ENCODE results near the gene DGCR8. TPM values are rescaled to one million over a fixed set of nuclear protein-coding genes. Genes with fewer than 3 reads are reported as not detected.

Gene DGCR8
- total RNA-seq, 5 donors from 2014 or later (not counting 1 experiment from before 2014, with no cell fraction given): 38.4 to 48.1 (median 45.1) TPM

DNA sequence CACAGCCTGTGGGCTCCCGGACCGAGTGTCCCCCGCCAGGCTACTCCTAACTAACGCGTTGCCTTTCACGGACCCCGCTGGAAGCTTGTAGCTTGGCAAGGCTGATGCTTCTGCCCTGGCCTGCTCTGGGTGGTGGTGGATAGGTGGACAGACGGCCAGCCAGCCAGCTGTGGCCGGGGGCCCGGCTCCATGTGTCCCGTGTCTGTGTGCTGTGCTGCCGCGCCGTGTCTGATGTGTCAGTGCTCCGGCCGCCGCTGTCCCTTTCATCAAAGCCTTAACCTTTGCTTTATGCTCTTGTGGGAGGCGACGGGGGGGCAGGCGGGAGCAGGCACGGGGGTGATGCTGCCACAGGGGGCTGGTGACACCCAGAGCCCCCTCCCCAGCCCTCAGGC, 65.8 kb downstream of the DGCR8 start:
- H3K9me3 ChIP-seq: no peaks in the 10 kb centered on the region
- H3K27ac ChIP-seq (ENCODE audit: low read length): no peak overlapping the region
- H3K27me3 Mint-ChIP-seq: no peaks in the 10 kb centered on the region
- no peak overlapping the region for H3K4me3 ChIP-seq (ENCODE audit: control insufficient read depth in 1 of 2, extremely low read depth in 1 of 2, low read length in 1 of 2)
- WGBS (ENCODE audit: insufficient coverage): 95% methylated on average over 11 of the region's 21 CpGs
- H3K4me1 ChIP-seq (ENCODE audit: control insufficient read depth in 1 of 2, extremely low read depth in 1 of 2, insufficient read depth in 2 of 2, low read length in 2 of 2): no peaks in the 10 kb centered on the region
- H3K9me3 Mint-ChIP-seq: no peaks in the 10 kb centered on the region
- DNase-seq: no peak
- no peak overlapping the region for H3K27ac Mint-ChIP-seq
- ChIA-PET CTCF (no interaction called here), POLR2A (no interaction called here)
- no peaks in the 10 kb centered on the region for H3K4me1 Mint-ChIP-seq
- peaks cover 5 to 8% of the 10 kb centered on the region in 2 donors for H3K36me3 ChIP-seq (ENCODE audit: control insufficient read depth in 2 of 2, extremely low read depth in 1 of 2, insufficient read depth in 1 of 2, low read length in 1 of 2)
- ATAC-seq (replicated peaks in 1 of 4): no peak
- no peaks in the 10 kb centered on the region for H3K27me3 ChIP-seq (replicated peaks in 1 of 2; ENCODE audit: control insufficient read depth in 2 of 2, extremely low read depth in 1 of 2, insufficient read depth in 2 of 2, low read length in 1 of 2)
- peaks cover 2% of the 10 kb centered on the region for H3K36me3 Mint-ChIP-seq
- H3K4me3 Mint-ChIP-seq: no peak overlapping the region

DNA sequence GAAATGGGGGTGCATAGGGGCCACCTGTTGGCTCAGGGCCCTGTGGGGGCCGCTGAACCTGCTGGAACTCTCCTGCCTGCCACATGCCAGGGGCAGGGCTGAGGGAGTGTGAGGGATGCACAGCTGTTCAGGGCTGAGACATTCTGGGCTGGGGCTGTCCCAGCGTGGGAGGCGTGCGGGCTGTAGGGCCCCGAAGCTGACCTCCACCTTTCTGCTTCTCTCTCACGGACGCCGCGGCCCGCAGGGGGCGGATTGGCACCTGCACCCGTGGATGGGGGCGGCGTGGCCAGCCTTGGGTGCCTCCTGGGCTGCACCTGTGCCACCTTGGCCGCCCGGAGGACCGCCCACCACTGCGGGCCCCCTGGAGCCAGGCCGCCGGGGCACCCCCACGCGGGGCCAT, 66.7 kb downstream of the DGCR8 start:
- H3K27me3 ChIP-seq (replicated peaks in 1 of 2; ENCODE audit: control insufficient read depth in 2 of 2, extremely low read depth in 1 of 2, insufficient read depth in 2 of 2, low read length in 1 of 2): no peaks in the 10 kb centered on the region
- Mint-ChIP-seq H3K27me3 (no peaks in the 10 kb centered on the region), H3K4me1 (no peaks in the 10 kb centered on the region), H3K9me3 (no peaks in the 10 kb centered on the region), H3K27ac (no peak overlapping the region), H3K36me3 (peaks cover 2% of the 10 kb centered on the region), H3K4me3 (no peak overlapping the region)
- H3K27ac ChIP-seq (ENCODE audit: low read length): no peak overlapping the region
- ATAC-seq (replicated peaks in 1 of 4) (no peak), DNase-seq (no peak)
- 60% methylated on average over 22 of the region's 22 CpGs for WGBS (ENCODE audit: insufficient coverage)
- peaks cover 3 to 4% of the 10 kb centered on the region in 2 donors for H3K36me3 ChIP-seq (ENCODE audit: control insufficient read depth in 2 of 2, extremely low read depth in 1 of 2, insufficient read depth in 1 of 2, low read length in 1 of 2)
- H3K9me3 ChIP-seq: no peaks in the 10 kb centered on the region
- CTCF ChIA-PET: no interaction called here
- no peaks in the 10 kb centered on the region for H3K4me1 ChIP-seq (ENCODE audit: control insufficient read depth in 1 of 2, extremely low read depth in 1 of 2, insufficient read depth in 2 of 2, low read length in 2 of 2)
- H3K4me3 ChIP-seq (ENCODE audit: control insufficient read depth in 1 of 2, extremely low read depth in 1 of 2, low read length in 1 of 2): no peak overlapping the region
- POLR2A ChIA-PET: no interaction called here

- no peak overlapping the region for H3K4me3 Mint-ChIP-seq
- Histone ChIP-seq H3K36me3 (ENCODE audit: control insufficient read depth in 2 of 2, extremely low read depth in 1 of 2, insufficient read depth in 1 of 2, low read length in 1 of 2) (peaks cover 2% of the 10 kb centered on the region in 2 donors), H3K4me3 (ENCODE audit: control insufficient read depth in 1 of 2, extremely low read depth in 1 of 2, low read length in 1 of 2) (no peak overlapping the region), H3K4me1 (ENCODE audit: control insufficient read depth in 1 of 2, extremely low read depth in 1 of 2, insufficient read depth in 2 of 2, low read length in 2 of 2) (no peaks in the 10 kb centered on the region), H3K27ac (ENCODE audit: low read length) (no peak overlapping the region), H3K9me3 (no peaks in the 10 kb centered on the region), H3K27me3 (replicated peaks in 1 of 2; ENCODE audit: control insufficient read depth in 2 of 2, extremely low read depth in 1 of 2, insufficient read depth in 2 of 2, low read length in 1 of 2) (no peaks in the 10 kb centered on the region)
- ChIA-PET POLR2A (no interaction called here), CTCF (no interaction called here)
- H3K27ac Mint-ChIP-seq: no peak overlapping the region
- peaks cover 2% of the 10 kb centered on the region for H3K36me3 Mint-ChIP-seq
- no peaks in the 10 kb centered on the region for H3K4me1 Mint-ChIP-seq
- DNase-seq (no peak), ATAC-seq (replicated peaks in 1 of 4) (no peak)
- H3K27me3 Mint-ChIP-seq: no peaks in the 10 kb centered on the region
- H3K9me3 Mint-ChIP-seq: no peaks in the 10 kb centered on the region
- WGBS (ENCODE audit: insufficient coverage): 82% methylated on average over 9 of the region's 14 CpGs
These were observed 67.4 kb downstream of the DGCR8 start for GRCh38 chr22:20147237-20147988.

DNA sequence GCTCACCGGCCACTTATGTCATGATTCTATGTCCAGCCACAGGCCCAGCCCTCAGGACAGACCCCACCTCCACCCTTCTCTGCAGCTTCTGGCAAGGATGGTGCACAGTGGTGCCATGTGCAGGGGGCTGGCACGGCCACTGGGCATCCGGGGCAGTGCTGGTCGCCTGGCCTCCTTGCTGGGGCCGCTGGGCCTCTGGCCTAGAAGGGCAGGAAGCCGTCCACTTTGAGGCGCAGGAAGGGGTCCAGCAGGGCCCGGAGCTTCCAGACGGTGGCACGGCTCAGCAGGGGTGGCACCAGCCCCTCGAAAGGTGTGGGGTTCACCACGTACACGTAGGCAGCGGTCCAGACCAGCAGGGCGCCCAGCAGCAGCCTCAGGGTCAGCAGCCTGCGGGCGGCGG, 68.4 kb downstream of the DGCR8 start:
- peaks cover 0 to 2% of the 10 kb centered on the region in 2 donors for H3K36me3 ChIP-seq (ENCODE audit: control insufficient read depth in 2 of 2, extremely low read depth in 1 of 2, insufficient read depth in 1 of 2, low read length in 1 of 2)
- no peaks in the 10 kb centered on the region for H3K4me1 ChIP-seq (ENCODE audit: control insufficient read depth in 1 of 2, extremely low read depth in 1 of 2, insufficient read depth in 2 of 2, low read length in 2 of 2)
- Mint-ChIP-seq H3K9me3 (no peaks in the 10 kb centered on the region), H3K4me1 (no peaks in the 10 kb centered on the region), H3K4me3 (no peak overlapping the region), H3K27ac (no peak overlapping the region), H3K27me3 (no peaks in the 10 kb centered on the region), H3K36me3 (peaks cover 2% of the 10 kb centered on the region)
- no peaks in the 10 kb centered on the region for H3K27me3 ChIP-seq (replicated peaks in 1 of 2; ENCODE audit: control insufficient read depth in 2 of 2, extremely low read depth in 1 of 2, insufficient read depth in 2 of 2, low read length in 1 of 2)
- H3K4me3 ChIP-seq (ENCODE audit: control insufficient read depth in 1 of 2, extremely low read depth in 1 of 2, low read length in 1 of 2): no peak overlapping the region
- H3K27ac ChIP-seq (ENCODE audit: low read length): no peak overlapping the region
- ATAC-seq (replicated peaks in 1 of 4) (no peak), DNase-seq (no peak)
- ChIA-PET POLR2A (no interaction called here), CTCF (no interaction called here)
- WGBS (ENCODE audit: insufficient coverage): 81% methylated on average over 15 of the region's 18 CpGs
- H3K9me3 ChIP-seq: no peaks in the 10 kb centered on the region

- Mint-ChIP-seq H3K27ac (no peak overlapping the region), H3K4me1 (no peaks in the 10 kb centered on the region), H3K4me3 (no peak overlapping the region), H3K27me3 (no peaks in the 10 kb centered on the region), H3K36me3 (no peaks in the 10 kb centered on the region), H3K9me3 (no peaks in the 10 kb centered on the region)
- ATAC-seq (replicated peaks in 1 of 4) (no peak), DNase-seq (no peak)
- CTCF ChIA-PET: no interaction called here
- H3K4me1 ChIP-seq (ENCODE audit: control insufficient read depth in 1 of 2, extremely low read depth in 1 of 2, insufficient read depth in 2 of 2, low read length in 2 of 2): peaks cover 0 to 3% of the 10 kb centered on the region in 2 experiments
- H3K9me3 ChIP-seq: no peaks in the 10 kb centered on the region
- POLR2A ChIA-PET: no interaction called here
- 68% methylated on average over 17 of the region's 32 CpGs for WGBS (ENCODE audit: insufficient coverage)
- H3K36me3 ChIP-seq (ENCODE audit: control insufficient read depth in 2 of 2, extremely low read depth in 1 of 2, insufficient read depth in 1 of 2, low read length in 1 of 2): peaks cover 0 to under 1% of the 10 kb centered on the region in 2 donors
- no peak overlapping the region for H3K4me3 ChIP-seq (ENCODE audit: control insufficient read depth in 1 of 2, extremely low read depth in 1 of 2, low read length in 1 of 2)
- H3K27me3 ChIP-seq (replicated peaks in 1 of 2; ENCODE audit: control insufficient read depth in 2 of 2, extremely low read depth in 1 of 2, insufficient read depth in 2 of 2, low read length in 1 of 2): peaks cover 0 to 7% of the 10 kb centered on the region in 2 experiments
- H3K27ac ChIP-seq (ENCODE audit: low read length): no peak overlapping the region
These were observed 69.5 kb downstream of the DGCR8 start for GRCh38 chr22:20149257-20150250.

GRCh38 chr22:20150381-20151275, 70.6 kb downstream of the DGCR8 start, which contains the start of gene CCDC188:
TSS of gene CCDC188 (minus strand) at chr22:20151055. CDS start at chr22:20150986, 69 bp downstream.
- 75% methylated on average over 7 of the region's 14 CpGs for WGBS (ENCODE audit: insufficient coverage)
- Mint-ChIP-seq H3K4me3 (no peak within 1 kb of the TSS), H3K27ac (no peak within 1 kb of the TSS), H3K9me3 (no peaks in the 10 kb centered on the region), H3K4me1 (no peaks in the 10 kb centered on the region), H3K36me3 (no peaks in the 10 kb centered on the region), H3K27me3 (no peaks in the 10 kb centered on the region)
- no peaks in the 10 kb centered on the region for H3K9me3 ChIP-seq
- no peak within 1 kb of the TSS for H3K27ac ChIP-seq (ENCODE audit: low read length)
- H3K27me3 ChIP-seq (replicated peaks in 1 of 2; ENCODE audit: control insufficient read depth in 2 of 2, extremely low read depth in 1 of 2, insufficient read depth in 2 of 2, low read length in 1 of 2): peaks cover 0 to 16% of the 10 kb centered on the region in 2 experiments
- H3K4me1 ChIP-seq (ENCODE audit: control insufficient read depth in 1 of 2, extremely low read depth in 1 of 2, insufficient read depth in 2 of 2, low read length in 2 of 2): peaks cover 0 to 14% of the 10 kb centered on the region in 2 experiments
- ChIA-PET CTCF (interaction anchor here (0.6 to 0.7 kb wide), 2 partner anchors 118 to 311 kb away, joined by 4 to 5 read pairs; no protein-coding TSS in a partner anchor), POLR2A (no interaction called here)
- ATAC-seq (replicated peaks in 1 of 4): no peak
- DNase-seq: no peak
- H3K4me3 ChIP-seq (ENCODE audit: control insufficient read depth in 1 of 2, extremely low read depth in 1 of 2, low read length in 1 of 2): no peak within 1 kb of the TSS
- no peaks in the 10 kb centered on the region for H3K36me3 ChIP-seq (ENCODE audit: control insufficient read depth in 2 of 2, extremely low read depth in 1 of 2, insufficient read depth in 1 of 2, low read length in 1 of 2)
